Hepatocyte (in vitro differentiated cells): Measurements from ENCODE around the gene TAL1.

Experiments
- CTCF ChIP-seq: fragments of 200-600 bp; sonication (generic); IDR thresholded peaks from 2 replicates; pipeline ENCODE4 v1.5.1; 2016; ENCODE audit warnings: antibody characterized with exemption, mild to moderate bottlenecking; ENCODE audit not compliant: poor library complexity
- EZH2 ChIP-seq: fragments of 200-600 bp; sonication (generic); IDR thresholded peaks from 2 replicates; pipeline ENCODE4 v1.6.1; 2016; ENCODE audit warnings: antibody characterized with exemption, mild to moderate bottlenecking, borderline replicate concordance
- EZH2phosphoT487 ChIP-seq: fragments of 200-600 bp; sonication (generic); IDR thresholded peaks from one replicate; pipeline ENCODE4 v1.6.1; 2018; ENCODE audit warnings: antibody characterized with exemption, mild to moderate bottlenecking, low read depth, moderate library complexity; ENCODE audit not compliant: unreplicated experiment, severe bottlenecking

- TF ChIP-seq CTCF (no peak), EZH2 (no peak), EZH2phosphoT487 (no peak)
These were observed 7.9 kb downstream of the TAL1 start for GRCh38 chr1:47223921-47224675.
